Measurements from ENCODE around the gene TEX101.
"Not testable (repeated sequence)": the region's sequence is repeated elsewhere in the genome, so short reads cannot be mapped to it uniquely, and the experiment has no call there.

Gene TEX101, protein sequence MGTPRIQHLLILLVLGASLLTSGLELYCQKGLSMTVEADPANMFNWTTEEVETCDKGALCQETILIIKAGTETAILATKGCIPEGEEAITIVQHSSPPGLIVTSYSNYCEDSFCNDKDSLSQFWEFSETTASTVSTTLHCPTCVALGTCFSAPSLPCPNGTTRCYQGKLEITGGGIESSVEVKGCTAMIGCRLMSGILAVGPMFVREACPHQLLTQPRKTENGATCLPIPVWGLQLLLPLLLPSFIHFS

DNA sequence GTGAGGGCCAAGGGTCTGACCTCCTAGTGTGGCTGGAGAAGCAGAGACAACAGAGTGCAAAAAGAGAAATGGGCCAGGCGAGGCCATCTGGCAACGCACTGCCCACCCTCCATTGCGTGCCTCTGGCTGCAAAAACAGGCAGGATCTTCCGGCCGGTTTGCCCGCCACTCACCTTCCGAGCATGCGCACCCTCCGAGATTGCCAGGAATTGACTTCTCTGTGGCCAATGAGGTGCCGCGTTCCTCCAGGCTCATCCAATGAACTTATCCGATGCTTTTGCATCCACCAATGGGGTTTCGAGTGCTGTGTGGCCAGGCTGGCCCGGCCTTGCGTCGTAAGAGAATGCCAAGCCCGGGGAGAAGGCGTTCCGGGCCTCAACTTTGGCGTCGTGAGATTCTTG, at the start of gene TEX101:
TEX101 (plus strand) TSS at position 337 of the 400 bp plus-strand sequence. CDS start 1,030 bp downstream, outside the sequence.
- DNase-seq: no peak

- not testable (repeated sequence) for DNase-seq
Observed at GRCh38 chr19:43365677-43366076, 49.0 kb upstream of the TEX101 start.

DNA sequence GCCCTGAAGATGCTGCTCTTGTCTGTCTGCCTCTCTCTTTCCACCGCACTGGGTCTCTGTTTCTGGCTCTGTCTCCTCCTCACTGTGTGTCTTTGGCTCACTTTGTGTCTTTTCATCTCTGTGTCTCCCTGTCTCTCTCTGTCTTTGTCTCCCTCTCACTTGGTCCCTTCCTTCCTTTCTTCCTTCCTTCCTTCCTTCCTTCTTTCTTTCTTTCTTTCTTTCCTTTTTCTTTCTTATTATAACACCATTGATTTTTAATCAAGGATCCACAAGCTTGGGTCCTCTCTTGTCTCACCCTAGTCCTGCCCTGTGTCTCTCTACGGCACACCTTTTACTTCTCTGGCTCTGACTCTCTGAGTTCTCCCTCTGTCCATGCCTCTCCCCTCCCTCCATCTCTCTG, 46.9 kb upstream of the TEX101 start:
- DNase-seq: no peak

DNA sequence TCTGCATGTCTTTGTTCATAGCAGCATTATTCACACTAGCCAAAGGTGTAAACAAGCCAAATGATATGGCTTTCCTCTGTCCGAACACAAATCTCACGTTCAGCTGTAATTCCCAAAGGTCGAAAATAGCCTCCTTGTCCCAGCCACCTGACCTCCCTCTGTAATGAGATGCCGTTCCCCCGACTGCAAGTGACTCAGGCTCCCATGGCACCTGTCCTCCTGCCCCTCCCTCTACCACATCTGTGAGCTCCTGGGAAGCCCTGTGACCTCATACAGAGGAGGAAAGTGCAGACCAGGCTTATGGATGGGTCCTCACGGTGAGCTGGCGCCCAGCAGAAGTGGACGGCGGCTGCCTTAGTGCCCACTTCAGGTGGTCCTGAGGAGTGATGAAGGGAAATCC, 45.8 kb upstream of the TEX101 start:
- not testable (repeated sequence) for DNase-seq

GRCh38 chr19:43371909-43372308, 42.8 kb upstream of the TEX101 start:
- no peak for DNase-seq

- no peak for DNase-seq
Observed at GRCh38 chr19:43372462-43372861, 42.2 kb upstream of the TEX101 start.

DNA sequence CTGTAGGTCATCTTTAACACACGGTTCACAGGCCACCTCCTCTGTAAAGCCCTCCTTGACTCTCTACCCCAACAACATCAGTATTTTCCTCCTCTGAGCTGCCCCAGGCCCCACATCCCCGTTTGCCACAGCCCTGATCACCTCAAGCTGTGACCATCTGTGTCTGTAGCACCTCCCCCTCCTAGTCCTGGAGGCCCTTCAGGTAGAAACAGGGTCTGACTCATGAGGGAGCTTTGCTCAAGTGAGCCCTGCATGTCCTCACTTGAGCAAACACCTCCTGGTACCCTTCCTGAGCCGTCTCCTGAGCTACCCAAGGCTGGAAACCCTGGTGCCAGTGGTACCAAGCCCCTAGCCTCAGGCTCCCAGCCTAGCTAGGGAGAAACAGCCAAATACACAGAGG, 37.1 kb upstream of the TEX101 start:
- DNase-seq: not testable (repeated sequence)

DNA sequence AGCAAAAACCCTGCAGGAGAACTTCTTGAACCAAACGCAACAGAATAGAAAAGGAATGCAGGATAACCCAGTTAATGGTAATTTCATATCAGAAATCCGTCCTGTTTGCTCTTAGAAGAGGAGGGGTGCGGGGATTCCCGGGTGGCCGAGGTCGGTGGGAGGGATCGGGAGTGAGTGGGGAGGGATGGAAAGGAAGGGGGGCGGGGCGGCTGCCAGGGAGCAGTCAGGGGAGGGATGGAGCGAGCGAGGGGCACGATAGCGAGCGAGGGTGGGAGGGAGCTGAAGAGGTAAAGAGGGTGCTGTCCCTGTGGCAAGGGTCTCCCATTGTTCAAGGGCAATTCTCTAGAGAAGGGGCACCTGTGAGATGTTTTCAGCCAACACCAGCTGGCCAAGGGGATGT, 34.7 kb upstream of the TEX101 start:
- DNase-seq: no peak

GRCh38 chr19:43380771-43381386, 33.8 kb upstream of the TEX101 start:
- DNase-seq: no peak

DNA sequence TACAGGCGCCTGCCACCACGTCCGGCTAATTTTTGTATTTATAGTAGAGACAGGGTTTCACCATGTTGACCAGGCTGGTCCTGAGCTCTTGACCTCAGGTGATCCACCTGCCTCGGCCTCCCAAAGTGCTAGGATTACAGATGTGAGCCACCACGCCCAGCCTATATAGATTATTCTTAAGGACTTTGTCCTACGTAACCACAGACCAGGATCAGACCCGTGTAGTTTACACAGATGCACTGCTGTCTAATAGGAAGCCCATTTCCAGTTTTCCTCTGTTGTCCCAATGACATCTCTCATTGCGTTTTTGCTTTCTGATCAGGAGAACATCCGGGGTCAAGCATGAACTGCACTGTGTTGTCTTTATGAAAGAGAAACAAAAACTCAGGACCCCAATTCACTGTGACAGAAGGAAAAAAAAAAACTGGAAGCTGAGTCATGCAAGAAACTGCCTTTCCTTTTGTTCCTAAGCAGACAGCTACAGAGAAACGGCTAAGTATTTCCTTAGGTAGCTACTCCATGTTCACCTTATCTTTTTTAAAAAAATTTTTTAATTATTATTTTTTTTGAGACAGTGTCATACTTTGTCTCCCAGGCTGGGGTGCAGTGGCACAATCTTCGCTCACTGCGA, 32.0 kb upstream of the TEX101 start:
- not testable (repeated sequence) for DNase-seq

DNA sequence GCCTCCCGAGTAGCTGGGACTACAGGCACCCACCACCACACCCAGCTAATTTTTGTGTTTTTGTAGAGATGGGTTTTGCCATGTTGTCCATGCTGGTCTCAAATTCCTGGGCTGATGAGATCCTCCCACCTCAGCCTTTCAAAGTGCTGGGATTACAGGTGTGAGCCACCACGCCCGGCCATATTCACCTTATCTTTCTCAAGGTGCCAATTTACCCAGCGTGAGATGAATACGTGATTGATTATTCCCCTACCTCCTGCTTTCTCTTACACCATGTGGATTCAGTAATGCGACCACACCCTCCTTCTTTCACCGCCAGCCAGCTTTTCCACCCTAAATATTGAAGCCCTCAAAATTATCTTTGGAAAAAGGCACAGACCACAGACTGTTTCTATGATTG, 31.4 kb upstream of the TEX101 start:
- not testable (repeated sequence) for DNase-seq

DNA sequence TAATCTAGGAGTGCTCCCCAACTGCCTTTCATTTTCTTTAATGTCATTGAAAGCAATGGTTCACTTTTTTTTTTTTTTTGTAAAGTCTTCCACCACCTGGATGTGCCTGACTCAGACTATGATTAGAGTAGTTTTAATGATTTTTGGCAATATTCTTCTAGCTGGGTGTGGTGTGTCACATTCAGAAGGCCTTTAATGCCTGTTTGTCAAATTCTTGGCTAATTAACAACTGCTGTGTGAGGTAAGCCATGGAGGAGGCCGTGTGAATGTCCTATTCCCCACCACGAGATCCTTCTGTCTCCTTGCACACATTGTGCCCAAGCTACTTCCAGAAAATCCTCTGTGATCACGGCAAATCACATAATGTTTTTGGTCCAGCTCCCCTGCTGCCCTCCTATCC, 30.9 kb upstream of the TEX101 start:
- not testable (repeated sequence) for DNase-seq

- peak; percentile 14 for DNase-seq
Observed at GRCh38 chr19:43390903-43391551, 23.7 kb upstream of the TEX101 start.

DNA sequence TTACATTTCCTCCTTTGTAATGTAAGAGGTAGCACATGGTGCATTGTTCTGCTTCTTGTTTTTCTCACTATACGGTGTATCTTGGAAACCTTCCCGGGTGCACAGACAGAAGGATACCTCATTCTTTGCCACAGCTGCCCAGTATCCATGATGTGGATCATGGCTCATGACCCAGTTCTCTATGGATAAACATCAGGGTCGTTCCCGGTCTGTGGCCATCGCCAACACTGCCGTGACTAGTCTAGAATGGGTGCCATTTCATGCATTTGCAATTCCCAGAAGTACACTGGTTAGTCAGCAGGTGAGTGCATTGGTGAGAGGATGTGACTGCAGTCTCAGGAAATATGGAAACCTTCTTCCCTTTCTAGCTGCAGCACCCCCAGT, 23.1 kb upstream of the TEX101 start:
- not testable (repeated sequence) for DNase-seq

- DNase-seq: not testable (repeated sequence)
Observed at GRCh38 chr19:43393501-43393900, 21.2 kb upstream of the TEX101 start.

DNA sequence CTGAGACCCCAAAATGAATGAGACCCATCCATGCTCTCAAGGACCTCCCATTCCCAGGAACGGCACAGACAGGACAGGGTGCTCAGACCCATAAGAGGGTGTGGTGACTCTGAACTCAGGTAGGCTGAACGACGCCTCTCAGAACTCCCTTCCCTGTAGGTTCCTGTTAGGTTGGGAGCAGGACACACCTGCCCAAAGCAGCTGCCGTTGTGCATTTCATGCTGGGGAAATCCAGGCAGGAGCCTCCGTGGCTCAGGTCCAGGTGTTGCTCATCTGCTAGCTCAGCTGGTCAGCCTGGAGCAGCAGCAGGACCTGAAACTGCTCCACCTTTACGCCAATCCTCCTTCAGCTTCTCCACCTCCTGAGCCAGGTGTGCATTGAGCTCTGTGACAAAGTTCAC, 19.1 kb upstream of the TEX101 start:
- DNase-seq: no peak

DNA sequence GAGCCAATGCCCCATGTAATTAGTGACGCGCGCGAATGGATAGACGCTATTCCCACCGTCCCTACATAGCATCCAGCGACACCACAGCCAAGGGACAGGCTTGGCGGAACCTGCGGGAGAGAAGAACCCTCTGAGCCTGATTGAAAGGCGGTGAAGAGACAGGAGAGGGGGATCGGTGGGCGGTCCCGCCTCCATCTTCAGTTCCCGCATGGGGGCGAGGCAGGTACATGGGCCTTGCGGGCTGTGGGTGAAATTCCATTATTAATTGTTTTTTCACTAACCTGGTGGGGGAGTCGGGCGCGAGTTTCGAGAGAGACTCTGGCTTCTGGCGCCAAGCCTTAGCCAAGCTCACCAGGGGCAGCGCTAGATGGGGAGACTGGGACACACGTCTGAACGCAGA, 8.4 kb upstream of the TEX101 start:
- no peak for DNase-seq

DNA sequence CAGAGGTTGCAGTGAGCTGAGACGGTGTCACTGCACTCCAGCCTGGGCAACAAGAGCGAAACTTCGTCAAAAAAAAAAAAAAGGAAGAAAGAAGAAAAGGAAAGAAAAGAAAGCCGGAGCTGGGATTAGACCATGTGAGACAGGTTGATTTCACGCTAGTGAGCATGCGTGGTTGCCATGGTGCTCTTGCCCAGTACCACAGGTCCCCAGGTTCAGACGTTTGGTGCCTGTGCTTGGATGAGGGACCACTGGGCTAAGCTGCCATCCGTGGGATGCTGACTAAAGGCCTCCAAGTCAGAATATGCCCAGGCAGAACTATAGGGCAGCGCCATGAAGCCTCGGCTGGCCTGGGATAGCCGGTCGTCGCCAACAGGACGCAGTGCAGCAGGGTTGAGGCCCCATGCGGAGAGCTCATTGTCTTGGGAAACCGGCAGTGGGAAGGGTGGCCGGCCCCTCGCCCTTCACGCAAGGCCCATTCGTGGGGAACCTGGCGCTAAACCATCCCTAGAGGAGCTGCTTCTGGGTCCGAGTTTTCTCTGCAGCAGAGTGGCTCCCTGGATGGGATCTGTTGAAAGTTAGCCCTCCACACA, 7.2 kb upstream of the TEX101 start:
- DNase-seq: no peak

- no peak for DNase-seq
Observed at GRCh38 chr19:43408043-43408442, 6.6 kb upstream of the TEX101 start.

DNA sequence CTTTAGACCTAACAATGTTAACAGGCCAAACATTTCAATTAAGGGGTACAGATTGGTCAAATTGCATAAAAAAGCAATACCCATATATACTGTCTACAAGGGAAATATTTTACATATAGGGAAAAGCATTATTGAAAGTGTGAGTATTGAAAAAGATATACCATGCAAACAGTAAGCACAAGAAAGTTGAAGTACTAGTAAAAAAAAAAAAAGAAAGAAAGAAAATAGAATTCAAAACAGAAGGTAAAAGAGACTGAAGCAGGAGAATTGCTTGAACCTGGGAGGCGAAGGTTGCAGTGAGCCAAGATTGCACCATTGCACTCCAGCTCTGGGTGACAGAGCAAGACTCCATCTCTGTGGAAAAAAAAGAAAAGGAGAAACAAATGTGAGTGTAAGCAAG, 5.3 kb upstream of the TEX101 start:
- DNase-seq: no peak

DNA sequence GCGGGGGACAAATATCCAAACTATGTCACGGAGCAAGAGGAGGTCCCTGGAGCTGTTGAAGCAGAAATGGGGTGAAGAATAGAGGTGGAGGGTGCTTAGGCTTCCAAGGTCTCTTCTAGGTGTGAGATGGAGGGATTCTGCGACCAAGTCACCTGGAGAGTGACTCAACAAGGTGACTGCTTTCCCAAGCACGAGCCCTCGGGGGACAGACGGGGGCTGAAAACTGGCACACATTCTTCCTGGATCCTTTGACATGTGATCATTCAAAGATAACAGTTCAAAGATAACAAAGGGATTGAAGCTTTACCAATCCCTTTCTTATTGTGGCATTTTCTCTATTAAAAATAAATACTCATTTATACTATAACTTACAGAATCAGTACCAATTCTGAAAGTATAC, 2.2 kb upstream of the TEX101 start:
- DNase-seq: no peak

GRCh38 chr19:43416951-43417623, 2.4 kb downstream of the TEX101 start:
- DNase-seq: no peak

DNA sequence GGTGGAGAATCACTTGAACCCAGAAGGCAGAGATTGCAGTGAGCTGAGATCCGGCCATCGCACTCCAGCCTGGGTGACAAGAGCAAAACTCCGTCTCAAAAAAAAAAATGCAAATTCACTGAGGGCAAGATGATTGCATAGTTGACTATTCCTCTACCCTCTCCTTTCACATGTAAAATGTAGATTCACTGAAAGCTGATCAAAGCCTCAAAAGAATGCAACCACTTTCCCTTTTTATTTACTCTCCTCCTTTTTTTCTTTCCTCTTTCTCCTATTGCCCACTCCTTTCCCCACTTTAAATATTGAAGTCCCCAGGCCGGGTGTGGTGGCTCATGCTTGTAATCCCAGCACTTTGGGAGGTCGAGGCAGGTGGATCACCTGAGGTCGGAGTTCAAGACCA, 6.3 kb downstream of the TEX101 start:
- no peak for DNase-seq
